Amniotic epithelial cell (primary cell): ENCODE data around the gene EIF4E.
"Not testable (repeated sequence)": the region's sequence is repeated elsewhere in the genome, so short reads cannot be mapped to it uniquely, and the experiment has no call there.

Experiments used
- DNase-seq: peaks from one replicate; pipeline ENCODE4 v3.0.0-alpha.2; 2010; ENCODE audit warnings: low read depth

EIF4E gene

DNA sequence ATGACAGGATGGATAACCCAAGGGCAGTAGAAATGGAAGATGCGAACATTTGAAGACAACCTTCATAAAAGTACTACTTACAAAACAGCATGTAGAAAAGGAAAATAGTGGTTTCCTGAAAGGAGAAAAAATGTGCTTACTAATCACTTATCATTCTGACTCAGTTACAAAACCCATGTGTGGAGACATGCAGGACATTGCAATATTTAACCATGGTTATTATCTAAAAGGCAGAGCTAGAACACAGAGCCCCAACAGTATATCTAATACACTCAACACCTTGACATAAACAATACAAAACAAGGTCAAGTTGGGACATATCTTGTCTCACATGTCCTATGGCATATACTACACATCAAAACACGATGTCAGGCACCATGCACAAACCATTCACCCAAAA, 55.9 kb downstream of the EIF4E start:
- peak; percentile 89 for DNase-seq

DNA sequence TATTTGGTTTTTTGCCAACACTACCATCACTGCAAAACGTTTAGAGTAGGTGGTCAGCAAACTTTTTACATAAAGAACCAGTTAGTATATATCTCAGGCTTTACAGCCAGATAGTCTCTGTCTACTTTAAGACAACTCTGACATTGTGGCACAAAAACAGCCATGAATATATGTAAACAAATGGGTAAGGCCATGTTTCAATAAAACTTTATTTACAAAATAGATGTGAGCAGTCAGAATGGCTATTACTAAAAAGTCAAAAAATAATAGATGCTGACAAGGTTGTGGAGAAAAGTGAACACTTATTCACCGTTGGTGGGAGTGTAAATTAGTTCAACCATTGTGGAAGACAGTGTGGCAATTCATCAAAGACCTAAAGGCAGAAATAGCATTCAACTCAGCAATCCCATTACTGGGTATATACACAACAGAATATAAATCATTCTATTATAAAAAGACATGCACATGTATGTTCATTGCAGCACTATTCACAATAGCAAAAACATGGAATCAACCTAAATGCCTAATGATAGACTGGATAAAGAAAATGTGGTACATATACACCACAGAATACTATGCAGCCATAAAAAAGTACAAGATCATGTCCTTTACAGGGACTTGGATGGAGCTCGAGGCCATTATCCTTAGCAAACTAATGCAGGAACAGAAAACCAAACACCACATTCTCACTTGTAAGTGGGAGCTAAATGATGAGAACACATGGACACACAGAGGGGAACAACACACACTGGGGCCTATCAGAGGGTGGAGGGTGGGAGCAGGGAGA, 56.6 kb downstream of the EIF4E start:
- not testable (repeated sequence) for DNase-seq

DNA sequence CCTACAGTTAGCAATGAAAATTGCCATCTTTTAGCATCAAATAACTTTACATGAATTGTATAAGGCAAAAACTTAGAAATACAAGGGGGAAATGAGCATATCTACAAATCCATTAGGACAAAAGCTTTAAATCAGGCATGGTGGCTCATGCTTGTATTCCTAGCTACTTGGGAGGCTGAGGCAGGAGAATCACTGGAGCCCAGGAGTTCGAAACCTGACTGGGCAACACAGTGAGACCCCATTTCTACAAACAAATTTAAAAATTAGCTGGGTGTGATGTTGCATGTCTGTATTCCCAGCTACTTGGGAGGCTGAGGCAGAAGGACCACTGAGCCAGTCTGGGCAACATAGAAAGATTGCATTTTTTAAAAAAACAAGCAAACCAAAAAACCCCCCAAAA, 61.3 kb downstream of the EIF4E start:
- no peak for DNase-seq

DNA sequence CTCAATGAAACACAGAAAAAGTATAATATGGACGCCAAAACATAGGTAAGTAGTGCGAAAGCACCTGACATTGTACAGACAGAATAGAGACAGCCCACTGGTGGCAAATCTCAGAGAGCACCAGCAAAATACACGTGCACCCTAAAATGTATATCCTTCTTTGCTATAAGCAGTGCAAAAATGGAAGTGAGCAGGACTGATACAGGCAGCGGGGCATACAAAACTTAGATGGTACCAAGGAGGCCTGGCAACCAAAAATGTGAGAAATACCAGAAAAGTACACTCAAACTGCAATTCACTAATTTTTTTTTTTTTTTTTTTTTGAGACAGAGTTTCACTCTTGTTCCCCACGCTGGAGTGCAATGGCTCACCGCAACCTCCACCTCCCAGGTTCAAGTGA, 63.9 kb downstream of the EIF4E start:
- no peak for DNase-seq

DNA sequence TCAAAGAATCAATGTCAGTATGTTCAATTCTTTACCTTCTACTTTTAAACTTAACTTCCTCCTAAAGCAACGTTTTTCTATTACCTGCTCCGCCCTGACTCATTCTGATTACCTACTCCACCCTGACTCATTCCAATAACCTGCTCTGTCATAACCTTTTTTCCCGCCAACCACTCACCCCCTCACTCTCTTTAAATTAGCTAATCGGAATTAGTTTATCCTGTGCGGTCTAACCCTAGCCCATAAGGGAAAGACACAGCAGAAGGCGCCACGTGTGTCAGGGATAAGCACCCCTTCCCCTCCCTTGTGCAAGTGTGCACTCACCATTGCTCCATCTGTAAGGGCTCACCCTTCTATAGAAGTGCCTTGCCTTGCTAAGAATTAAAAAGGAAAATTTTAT, 64.4 kb downstream of the EIF4E start:
- no peak for DNase-seq

DNA sequence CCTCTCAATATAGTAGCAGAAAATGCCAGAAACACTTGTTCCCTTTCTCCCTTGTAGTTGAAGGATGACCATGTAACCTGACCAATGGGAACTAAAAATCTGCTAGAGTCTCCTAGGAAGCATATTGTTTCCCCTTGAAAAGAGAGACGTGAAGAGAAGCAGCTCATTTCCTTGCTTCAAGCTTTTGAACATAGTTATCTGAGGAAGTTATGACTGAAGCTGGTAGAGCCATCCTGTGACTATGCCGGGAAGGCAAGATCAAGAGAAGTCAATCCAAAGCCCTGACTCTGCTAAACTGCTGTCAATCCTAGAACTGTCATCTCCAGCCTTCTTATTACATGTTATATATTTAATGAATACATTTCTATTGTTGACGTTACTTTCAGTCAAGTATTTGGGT, 66.6 kb downstream of the EIF4E start:
- no peak for DNase-seq

DNA sequence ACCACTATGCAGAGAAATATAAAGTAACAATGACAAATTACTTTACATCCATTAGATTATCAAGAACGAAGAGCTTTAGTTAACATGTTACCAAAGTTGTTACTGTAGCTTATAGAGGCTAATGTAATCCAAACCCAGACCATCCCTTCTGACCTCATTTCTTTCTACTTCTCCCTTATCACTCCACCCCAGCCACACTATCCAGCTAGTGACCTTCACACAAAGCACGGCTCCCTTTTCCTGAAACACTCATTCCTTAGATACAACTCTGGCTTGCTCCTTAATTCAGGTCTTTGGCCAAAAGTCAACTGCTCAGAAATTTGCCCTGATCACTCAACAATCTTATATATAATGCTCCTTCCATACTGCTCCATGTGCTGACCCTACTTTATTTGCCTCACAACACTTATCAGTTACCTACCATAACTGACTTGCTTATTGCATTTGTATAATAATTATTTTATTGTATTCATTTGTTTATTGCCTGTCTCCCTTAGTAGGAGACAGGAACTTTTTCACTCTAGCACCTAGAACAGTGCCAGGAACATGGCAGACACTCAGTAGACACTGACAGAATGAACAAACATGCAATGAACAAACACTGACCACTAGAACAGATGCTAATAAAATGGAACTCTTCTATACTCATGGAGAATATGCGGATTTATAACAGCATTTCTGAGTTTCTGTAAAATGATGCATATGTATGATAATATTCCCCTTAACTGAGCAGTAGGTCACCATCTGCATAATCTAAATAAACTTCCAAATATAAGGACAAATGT, 67.6 kb downstream of the EIF4E start:
- DNase-seq, result peak; percentile 15

DNA sequence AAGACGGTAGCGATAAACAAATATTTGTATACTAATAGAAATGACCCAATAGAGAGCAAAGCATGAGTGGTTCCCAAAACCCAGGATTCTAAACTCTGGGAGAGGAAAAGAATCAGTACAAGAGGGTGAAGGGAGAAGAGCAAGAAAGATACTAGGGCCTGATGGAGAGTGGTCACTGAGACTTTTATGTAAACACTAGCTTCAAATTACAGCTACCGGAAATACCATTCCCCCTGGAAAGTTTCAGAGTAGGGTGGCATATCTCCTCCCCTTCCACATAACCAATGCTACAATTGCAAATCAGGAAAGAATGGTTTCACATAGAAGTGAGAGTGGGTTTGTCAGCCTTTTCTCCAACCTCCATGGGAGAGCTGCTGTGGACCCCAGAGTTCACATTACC, 77.1 kb downstream of the EIF4E start:
- DNase-seq, result peak; percentile 48

DNA sequence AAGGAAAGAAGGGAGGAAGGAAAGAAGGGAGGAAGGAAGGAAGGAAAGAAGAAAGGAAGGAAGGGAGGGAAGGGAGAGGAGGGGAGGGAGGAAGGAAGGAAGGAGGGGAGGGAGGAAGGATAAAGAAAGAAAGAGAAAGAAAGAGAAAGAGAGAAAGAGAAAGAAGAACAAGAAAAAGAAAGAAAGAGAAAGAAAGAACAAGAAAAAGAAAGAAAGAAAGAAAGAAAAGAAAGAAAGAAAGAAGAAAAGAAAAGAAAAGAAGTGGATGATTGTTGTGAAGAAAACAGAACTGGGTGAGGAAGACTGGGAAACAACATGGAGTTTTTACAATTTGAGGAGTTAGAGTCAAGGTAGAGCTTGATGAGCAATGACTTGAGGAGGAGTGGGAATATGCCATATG, 78.0 kb downstream of the EIF4E start:
- DNase-seq, result no peak

DNA sequence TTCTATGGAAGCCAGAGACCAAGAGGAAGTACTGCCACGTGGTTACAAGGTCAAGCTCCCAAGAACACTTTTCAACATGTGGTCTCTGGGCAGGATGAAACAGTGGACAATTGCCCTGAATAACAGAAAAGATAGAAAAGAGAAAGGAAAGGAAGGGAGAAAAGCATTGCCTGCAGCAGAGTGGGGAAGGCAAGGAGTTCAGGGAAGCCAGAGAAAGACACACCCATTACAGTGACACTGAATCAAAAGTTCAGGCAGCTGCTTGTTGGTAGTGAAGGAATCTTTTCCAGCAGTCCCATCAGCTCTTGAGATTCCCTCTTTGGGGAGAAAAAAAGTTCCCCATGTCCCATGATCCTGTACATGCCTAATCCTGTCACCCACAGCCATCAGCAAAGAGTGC, 80.5 kb downstream of the EIF4E start:
- DNase-seq, result no peak

DNA sequence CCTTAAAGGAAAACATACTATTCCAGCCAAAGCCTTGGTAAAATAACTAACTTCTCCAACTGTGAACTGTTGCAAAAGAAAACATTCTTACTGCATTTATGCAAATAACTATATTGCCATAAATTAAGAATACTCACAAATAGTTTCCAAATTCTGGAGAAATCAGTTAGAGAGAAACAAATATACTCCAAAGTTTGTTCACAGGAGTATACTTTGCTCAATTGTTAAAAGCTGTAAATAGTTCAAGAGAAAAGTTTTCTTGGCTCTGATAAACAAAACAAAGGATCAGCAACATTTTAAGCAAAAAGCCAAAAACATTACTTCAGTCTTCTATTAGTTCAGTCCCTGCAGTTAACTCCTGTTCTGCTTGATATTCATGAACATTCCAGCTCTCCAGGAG, 83.0 kb downstream of the EIF4E start:
- DNase-seq, result no peak

DNA sequence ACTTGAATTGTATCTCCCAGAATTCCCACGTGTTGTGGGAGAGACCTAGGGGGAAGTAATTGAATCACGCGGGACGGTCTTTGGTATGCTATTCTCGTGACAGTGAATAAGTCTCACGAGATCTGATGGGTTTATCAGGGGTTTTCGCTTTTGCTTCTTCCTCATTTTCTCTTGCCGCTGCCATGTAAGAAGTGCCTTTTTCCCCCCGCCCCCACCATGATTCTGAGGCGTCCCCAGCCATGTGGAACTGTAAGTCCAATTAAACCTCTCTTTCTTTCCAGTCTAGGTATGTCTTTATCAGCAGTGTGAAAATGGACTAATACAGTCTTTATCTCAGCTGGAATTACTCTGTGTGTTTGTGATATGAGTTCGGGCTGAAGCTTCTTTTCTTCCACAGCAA, 86.0 kb downstream of the EIF4E start:
- not testable (repeated sequence) for DNase-seq

DNA sequence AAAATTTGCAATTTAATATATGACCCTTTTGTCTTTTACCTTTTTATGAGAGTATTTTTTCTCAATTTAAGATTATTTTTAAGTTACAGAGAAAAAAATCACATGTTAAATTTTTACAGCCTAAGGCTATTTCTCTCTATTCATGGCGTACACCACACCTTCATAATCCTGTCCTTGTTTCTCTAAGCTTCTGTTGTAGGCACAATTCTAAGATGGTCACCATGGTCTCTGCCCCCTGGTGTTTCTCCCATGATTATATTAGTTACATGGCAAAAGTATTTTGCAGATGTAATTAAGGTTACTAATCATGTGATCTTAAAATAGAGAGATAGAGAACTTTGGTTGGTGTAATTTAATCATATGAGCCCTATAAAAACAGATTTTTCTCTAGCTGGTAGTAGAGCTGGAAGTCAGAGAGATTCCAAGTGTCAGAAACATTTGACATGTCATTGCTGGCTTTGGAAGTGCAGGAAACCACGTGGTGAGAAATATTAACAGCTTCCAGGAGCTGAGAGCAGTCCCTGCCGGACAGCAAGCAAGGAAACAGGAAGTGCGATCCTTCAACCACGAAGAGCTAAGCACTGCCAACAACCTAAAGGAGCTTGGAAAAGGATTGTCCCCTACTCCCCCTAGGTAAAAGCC, 89.8 kb downstream of the EIF4E start:
- DNase-seq, result peak; percentile 57

DNA sequence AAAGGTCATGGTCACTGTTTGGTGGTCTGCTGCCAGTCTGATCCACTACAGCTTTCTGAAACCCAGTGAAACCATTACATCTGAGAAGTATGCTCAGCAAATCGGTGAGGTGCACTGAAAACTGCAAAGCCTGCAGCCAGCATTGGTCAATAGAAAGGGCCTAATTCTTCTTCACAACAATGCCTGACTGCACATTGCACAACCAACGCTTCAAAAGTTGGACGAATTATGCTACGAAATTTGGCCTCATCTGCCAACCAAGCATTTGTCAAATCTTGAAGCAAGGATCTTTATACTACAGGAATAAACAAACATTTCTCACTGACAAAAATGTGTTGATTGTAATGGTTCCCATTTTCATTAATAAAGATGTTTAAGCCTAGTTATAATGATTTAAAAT, 90.4 kb downstream of the EIF4E start:
- DNase-seq, result no peak

DNA sequence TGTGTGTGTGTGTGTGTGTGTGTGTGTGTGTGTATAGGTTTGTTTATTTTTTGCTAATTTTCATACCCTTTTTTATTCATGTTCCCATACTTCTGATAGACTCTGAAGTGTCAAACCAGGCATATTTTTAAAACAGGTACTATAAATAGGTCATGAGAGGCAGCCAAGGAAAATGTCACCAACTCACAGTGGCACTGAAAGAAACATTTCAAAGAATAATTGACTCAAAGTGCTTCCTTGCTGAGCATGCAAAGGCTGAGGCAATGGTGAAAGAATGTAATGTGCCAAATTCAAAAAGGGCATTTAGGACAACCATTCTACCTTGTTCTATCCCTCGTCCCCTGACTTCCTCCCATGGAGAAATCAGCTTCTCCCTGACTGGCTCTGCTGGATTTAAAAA, 95.5 kb downstream of the EIF4E start:
- DNase-seq, result no peak

DNA sequence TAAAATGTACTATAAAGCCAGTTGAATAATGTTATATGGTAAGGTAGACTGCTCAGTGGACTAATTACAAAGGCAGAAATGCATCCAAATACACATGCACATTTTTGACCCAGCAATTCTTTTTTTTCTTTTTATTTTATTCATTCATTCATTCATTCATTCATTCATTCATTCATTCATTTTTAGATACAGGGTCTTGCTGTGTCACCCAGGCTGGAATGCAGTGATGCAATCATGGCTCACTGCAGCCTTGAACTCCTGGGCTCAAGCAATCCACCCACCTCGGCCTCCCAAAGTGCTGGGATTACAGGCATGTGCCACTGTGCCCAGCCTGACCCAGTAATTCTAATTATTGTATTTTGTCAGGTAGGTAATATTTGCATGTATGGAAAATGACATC, 97.9 kb downstream of the EIF4E start:
- DNase-seq, result not testable (repeated sequence)
